HPDE6-E6E7 (cell line): ENCODE data around the gene NAA11.

Experiments used
- DNase-seq: peaks from one replicate; pipeline ENCODE4 v3.0.0; 2011; ENCODE audit warnings: missing footprints; ENCODE audit errors: extremely low spot score

NAA11 gene

DNA sequence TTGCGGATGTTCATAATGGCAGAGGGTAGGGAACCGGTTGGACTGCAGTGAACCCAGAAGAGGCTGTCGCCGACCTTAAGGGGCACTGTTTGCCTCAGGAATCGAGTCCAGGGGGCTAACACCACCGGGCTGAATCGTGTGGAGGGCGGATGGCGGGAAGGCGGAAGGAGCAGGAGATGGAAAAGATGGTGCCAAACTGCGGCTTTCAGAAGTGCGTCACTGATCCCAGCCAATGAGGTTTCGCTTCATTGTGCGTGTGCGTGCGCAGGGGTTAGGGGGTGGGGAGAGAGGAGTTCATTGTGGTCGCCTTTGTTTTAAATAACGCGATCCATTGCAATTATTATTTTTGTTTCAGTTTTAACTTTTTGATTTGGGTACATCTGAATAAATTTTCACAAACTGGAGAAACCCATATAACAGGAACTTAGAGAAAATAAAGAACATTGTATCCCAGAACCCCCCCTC, at the start of gene NAA11:
Gene NAA11 (minus strand): TSS at position 198 of the 465 bp plus-strand sequence. CDS start 184 bp downstream, at position 14.
- DNase-seq: no peak

DNA sequence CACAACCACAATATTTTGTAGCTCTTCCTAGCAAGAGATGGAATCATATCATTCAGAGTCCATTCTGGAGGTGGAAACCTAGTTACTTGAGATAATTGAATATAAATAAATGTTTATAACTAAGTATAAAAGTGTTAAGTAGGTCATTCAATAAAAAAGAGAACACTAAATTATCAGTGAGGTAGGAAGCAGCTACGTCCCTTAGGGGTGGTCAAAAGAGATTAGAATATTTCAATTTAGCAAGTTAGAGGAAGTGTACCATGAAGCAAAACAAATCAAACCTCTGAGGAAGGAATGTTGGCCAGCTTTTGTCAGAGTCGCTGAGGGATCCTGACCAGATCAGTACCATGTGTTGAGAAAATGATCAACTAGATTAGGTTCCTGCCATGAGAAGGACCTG, 44.2 kb upstream of the NAA11 start:
- DNase-seq: no peak

DNA sequence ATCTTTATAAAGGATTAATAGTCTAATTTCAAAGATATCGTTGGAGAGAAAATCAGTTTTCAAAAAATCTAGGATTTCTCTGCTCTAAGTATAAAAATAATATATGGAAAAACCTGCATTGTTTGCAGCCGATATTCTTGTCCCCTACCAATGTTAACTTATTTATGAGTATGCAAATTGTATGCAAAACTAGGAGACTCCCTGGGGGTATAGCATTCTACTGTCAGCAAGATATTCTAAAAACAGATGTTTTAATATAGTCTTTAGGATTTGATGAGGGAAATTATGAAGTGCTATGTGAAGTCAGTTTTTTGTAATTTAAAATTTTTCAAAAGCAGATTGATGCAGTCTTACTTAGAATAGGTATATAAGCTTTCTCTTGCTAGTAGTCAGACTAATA, 41.2 kb upstream of the NAA11 start:
- DNase-seq: no peak

DNA sequence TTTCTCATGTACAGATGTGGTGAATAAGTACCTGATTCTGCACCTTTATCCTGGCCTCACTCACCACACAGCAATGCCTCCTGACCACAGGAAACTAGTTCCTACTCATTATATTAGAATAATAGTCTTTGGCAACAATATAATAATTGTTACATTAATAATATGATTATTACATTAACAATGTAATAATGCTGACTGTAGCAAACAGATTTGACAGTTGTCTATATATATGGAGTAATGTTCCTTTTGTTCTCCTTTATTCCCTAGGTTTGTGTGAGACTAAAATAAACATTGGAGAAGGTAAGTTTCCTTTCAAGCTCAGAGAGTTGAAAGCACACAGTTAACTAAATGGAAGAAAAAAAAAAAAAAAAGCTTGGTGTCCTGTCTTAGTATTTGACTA, 40.6 kb upstream of the NAA11 start:
- no peak for DNase-seq

DNA sequence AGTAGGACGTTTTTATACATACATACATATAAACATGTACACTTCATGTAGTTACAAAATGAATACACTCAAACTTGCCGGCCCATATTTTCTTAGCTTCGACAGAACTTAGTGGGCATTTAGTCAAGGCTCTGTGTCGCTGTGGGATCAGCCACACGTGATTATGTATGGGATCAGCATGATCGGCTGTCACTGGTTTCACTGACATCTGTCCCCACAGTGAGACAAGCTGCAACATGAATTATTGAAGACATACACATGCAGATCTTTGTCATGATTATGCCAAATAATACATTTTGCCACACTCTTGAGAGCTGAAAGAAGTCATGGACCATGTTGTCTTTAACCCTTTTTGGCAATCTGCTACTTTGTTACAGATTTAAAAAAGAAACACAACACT, 38.2 kb upstream of the NAA11 start:
- DNase-seq: no peak

DNA sequence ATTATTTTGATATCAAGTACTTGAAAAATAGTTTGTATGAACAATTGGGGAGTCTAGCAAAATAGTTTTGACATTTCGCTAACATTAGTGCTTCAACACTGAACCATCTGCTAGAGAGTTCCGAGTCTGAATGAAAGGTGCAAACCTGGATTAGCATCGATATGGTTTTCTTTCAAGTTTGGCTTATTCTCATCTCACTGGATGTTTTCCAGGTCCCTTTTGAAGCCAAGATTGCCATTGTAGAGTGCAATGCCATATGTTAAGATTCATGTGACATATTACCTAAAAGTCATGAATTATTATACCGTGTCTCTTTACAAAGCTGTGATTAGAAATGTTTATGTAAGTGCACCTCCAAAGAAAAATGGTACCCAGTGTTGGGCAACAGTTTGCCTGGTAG, 36.8 kb upstream of the NAA11 start:
- no peak for DNase-seq

DNA sequence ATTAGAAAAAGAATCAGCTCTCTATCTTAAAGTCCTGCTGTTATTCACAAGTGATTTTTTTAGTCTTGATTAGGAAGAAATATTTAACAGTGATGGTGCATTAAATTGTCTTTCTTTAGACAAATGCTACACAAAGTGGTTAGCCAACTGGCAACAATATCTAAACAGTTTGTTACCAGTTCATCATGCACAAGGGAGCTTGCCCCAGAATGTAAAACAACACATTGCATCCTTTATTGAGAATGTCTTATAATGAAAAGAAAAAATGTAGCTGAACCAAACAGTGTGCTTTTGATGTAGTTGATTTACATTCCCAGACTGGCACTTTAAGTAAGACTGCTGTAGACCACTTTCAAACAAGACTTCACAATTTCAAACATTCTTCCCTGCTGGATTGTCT, 34.1 kb upstream of the NAA11 start:
- no peak for DNase-seq

DNA sequence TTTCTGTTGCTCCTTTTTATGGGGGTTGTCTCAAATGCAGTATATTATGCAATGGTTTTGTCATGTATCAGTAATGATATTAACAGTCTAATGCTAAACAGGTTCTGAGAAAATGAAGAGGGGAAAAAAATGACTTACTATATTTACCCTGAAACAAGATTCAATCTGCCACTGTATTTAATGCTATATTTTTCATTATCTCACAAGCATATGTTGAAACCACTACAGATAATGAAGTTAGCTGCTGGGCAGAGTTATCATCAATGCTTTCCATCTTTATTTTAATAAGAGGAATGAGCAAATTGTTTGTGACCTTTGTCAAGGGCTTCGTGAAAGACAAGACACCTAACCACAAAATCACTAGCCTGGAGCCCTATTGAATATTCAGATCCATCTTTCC, 32.6 kb upstream of the NAA11 start:
- DNase-seq: no peak

DNA sequence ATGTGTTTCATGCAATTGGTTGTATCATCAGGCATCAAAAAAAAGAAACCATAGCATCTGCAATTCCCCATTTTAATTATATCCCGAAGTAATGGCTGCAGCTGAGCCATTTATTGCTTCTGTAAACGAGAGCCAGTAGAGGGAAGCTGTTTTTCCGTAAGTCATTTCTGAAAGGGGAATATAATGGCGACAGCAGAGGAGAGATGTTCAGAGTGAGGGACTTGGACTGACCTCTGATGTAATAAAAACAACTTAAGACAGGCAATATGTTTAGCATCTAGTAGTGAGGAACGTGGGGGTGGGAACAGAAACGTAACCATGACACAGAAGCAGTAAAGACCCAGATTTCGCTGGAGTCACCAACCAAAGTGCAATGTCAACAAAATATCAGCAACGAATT, 31.5 kb upstream of the NAA11 start:
- no peak for DNase-seq

DNA sequence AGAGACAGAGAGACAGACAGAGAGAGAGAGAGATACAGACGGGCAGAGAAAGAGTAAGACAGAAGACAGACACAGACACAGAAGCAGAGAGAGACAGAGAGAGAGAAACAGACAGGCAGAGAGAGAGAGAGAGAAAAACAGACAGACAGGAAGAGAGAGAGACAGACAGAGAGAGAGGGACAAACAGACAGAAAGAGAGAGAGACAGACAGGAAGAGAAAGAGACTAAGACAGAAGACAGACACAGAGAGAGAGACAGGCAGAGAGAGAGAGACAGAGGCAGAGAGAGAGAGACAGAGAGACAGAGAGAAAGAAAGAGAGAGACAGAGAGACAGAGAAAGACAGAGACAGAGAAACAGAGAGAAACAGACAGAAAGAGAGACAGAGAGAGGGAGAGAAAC, 27.2 kb upstream of the NAA11 start:
- no peak for DNase-seq

DNA sequence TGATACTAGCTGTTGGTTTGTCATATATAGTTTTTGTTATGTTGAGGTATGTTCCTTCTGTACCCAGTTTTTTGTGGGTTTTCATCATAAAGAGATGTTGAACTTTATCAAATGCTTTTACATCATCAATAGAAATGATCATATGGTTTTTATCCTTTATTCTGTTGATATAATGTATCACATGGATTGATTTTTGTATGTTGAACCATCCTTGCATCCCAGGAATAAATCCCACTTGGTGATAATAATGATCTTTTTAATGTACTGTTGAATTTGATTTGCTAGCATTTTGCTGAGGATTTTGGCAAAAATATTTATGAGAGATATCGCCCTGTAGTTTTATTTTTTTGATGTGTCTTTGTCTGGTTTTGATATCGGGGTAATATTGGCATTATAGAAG, 22.5 kb upstream of the NAA11 start:
- DNase-seq: no peak

DNA sequence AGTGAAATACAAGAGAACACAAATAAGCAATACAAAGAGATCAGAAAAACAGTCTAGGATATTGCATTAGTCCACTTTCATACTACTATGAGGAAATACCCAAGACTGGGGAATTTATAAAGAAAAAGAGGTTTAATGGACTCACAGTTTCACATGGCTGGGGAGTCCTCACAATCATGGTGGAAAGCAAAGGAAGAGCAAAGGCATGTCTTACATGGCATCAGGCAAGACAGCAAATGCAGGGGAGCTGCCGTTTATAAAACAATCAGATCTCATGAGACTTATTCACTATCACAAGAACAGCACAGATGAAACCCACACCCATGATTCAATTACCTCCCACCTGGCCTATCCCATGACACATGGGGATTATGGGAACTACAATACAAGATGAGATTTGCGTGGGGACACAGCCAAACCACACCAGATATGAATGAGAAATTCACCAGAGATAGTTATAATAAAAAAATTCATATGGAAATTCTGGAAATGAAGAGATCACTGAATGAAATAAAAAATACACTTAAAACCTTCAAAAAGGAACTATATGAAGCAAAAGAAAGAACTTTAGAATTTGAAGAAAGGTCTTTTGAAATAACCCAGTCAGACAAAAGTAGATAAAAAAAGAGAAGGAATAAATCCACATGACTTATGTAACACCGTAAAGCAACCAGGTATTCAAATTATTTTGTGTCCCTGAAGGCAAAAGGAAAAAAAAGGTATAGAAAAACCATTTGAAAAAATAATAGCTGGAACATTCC, 16.2 kb upstream of the NAA11 start:
- DNase-seq: no peak

DNA sequence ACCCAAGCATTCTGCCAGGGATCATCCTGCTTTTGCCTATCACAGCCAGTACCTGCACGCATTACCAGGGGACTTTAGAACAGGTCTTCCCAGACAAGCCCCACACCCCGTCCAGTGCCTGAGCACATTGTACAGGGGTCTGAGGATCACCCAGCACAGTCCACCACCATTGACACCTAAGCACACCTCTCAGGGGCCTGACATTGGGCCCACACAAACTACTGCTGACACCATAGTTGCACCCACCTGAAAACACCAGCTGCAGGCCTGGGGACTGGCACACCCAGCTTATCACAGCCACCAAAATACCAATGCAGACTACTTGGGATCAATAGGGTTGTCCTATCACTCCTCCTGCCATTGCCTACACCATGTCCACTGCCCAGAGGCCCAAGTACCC, 14.7 kb upstream of the NAA11 start:
- DNase-seq: no peak

DNA sequence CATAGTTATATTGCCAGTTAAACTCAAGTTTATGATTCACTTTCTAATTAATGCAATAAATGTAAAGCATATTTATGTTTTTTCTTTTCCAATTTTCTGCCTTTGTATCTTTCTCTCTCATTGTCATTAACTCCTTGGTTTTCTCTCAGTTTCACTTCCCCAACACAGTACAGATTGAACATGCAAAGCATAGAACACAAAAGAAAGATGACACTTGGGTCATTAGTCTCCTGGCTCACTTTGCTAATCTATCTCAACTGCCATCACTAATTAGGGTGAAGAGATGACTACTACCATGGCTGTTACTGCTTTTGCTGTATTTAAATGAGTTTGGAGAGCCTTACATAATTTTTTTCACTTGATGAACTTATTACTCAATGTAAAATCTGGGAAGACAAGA, 12.3 kb upstream of the NAA11 start:
- no peak for DNase-seq

DNA sequence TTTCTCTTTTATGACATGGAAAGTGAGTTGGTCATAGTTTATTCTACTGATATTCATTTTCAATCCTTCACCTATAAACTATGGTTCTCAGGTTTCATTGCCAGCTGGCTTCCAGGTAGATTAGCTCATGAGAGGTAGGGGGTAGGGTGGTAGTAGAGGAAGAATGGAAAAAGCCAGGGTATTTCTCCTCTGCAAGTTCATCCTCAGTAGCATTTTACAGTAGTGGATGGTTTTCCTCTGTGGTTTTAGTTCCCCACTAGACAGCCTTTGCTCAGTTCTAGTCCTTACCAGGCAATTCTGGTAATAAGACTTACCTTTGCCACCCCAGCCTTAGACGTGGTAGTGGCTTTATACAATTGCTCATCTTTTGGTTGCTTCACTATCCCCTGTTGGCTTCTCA, 8.9 kb upstream of the NAA11 start:
- no peak for DNase-seq

DNA sequence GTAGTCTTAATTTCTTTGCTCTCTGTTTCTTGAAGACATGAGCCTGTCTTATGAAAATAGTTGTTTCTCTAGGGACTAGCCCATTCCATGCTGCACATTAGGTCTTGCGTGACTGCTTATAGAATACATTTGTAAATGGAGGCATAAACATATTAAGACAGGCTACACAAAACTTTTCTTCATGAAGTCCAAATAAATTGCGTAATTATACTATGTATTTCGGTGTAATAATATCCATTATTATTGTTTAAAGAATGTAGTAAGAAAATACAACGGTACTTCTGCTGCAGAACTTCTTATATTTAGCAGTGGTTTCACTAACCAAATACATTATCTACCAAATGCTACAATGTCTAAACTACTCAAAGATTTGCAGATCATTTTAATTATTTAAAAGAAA, 8.5 kb upstream of the NAA11 start:
- DNase-seq: no peak

DNA sequence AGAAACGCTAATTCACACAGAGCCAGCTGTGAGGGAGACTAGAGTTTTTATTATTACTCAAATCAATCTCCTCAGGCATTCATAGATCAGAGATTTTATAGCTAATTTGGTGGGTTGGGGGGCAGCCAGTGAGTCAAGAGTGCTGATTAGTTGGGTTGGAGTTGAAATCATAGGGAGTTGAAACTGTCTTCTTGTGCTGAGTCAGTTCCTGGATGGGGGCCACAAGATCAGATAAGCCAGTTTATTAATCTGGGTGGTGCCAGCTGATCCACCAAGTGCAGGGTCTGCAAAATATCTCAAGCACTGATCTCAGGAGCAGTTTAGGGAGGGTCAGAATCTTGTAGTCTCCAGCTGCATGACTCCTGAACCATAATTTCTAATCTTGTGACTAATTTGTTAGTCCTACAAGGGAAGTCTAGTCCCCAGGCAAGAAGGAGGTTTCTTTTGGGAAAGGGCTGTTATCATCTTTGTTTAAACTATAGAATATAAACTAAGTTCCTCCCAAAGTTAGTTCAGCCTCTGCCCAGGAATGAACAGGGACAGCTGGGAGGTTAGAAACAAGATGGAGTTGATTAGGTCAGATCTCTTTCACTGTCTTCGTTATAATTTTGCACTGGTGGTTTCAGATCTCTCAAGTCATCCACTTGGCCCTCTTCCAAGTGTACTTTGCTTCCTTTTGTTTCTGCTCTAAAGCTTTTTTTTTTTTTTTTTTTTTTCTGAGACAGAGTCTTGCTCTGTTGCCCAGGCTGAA, 5.4 kb upstream of the NAA11 start:
- no peak for DNase-seq

DNA sequence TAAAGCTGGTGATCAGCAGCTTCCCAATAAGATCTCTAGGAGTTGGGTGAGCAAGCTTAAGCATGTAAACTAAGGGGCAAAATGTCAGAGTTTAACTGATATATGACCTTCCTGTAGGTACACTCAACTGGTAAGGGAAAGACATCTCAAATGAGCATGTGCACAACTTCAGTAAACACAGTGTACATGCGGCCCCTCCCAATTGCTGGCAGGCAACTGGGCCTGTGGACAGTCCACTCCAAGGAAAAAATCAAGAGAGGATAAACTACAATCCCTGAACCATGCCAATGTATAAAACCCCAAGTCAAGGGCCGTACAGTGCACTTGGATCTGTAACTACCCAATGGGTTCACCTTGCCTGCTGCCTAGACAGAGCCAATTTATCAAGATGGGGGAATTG, 4.9 kb upstream of the NAA11 start:
- DNase-seq: no peak

DNA sequence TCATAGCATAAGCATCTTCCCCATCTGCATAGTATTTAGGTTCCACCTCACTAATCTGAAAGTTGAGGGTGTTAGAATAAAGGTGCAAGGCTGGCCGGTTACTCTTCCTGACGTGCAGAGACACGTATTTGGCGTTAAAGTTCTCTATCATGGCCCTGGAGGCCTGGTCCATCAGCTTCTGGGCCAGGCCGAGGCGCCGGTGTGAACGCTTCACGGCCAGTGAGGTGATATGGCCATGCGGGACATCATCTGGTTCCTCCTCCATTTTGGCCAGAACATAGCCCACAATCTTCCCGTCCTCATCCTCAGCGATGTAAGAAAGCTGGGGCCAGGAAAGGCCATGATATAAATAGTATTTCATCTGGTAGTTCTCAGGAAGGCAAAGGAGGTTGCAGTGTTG, 425 bp downstream of the NAA11 start:
- no peak for DNase-seq

DNA sequence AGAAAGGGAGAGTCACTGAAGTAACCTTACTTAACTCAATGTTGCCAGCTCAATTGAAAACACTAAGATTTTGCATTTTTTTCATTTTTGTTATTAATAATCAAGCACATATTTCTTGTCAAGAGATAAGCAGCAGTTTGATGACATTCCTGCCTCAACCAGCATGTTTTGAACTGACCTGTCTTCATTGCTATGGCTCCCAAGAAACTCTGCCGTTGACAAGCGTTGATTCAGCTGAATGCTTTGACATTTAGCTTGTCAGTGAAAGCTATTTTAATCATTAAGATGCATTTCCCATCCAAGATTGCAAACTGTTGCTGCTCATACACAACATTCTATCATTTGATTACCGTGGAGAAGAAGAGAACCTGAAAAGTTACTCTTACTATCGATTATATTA, 5.9 kb downstream of the NAA11 start:
- no peak for DNase-seq

DNA sequence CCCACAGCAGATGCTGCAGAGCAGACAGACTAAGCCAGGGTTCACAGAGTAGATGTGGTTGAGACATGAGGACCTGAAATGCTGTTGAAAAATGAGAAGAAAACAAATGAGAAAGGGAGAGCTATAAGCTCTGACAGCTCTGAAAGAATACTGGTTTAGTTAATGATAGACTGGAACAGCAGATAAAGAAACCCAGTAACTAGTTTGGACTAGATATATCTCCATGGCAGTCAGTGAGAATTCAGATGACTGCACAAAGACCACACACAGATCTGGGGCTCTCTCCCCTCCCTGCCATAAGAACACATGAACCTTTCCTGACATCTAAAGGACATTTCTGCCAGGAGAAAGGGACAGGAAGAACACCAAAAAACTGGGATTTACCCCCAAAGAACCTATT, 8.2 kb downstream of the NAA11 start:
- DNase-seq: no peak

DNA sequence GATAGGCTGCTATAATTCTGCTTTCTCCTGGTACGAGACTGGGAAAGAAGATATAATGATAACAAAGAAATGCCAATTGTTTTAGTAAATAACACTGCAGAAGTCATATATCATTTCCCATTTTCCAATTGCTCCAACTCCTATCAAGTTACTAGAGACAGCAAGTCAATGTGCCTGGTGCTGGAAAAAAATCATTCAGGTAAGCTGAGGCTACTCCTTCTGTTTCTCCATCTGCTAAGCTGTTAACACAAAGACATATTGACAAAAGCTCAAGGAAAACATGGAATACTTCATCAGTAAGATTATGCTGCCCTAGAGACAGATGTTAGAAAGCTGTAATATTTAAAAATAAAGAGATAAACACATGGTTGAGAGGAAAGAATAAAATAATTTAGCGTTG, 10.0 kb downstream of the NAA11 start:
- DNase-seq: no peak

DNA sequence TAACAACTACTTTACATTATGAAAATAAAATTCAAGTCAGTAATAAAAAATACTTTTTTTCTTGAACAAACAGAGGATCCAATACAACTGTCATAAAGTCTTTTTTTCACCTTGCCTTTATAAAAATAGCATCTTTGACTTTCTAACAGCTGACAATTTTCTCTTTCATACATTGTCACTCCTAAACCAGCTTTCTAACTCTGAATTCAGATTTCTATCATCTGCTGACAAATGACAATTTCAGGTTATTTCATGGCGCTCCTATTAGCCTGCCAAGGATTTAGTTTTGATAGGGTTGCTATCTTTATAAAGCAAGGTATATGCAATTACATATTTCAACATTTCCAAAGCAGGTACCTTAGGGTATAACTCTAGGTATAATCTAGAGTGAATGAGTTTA, 14.6 kb downstream of the NAA11 start:
- no peak for DNase-seq
